H4 (cell line): ENCODE data around the gene FANK1. TPM values are rescaled to one million over a fixed set of nuclear protein-coding genes. Genes with fewer than 3 reads are reported as not detected.

Source experiments
- total RNA-seq: library from RNA; depleted of rRNA; stranded (reverse); fragments of >200 nt; shearing (Covaris generic); gene quantifications from 2 replicates; pipeline ENCODE4 v1.2.3, GENCODE V29; 2014; rRNA removed

The FANK1 gene
- total RNA-seq, 1 experiment from 2014 or later = 8.4 TPM

Other genes starting within 250 kb of the FANK1 start
- gene TEX36, start 213.4 kb upstream of the FANK1 start, total RNA-seq = not detected in 2 replicates
- gene EDRF1, start 176.9 kb upstream of the FANK1 start, total RNA-seq = 21.2 and 23.2 TPM in 2 replicates
- gene MMP21, start 120.7 kb upstream of the FANK1 start, total RNA-seq = not detected in 2 replicates
- 90.0 and 116 TPM in 2 replicates for gene UROS, start 73.3 kb upstream of the FANK1 start, total RNA-seq
- 85.1 and 94.4 TPM in 2 replicates for gene BCCIP, start 73.0 kb upstream of the FANK1 start, total RNA-seq
- 68.3 and 82.1 TPM in 2 replicates for gene DHX32, start 15.3 kb upstream of the FANK1 start, total RNA-seq